Stimulated activated CD8-positive, alpha-beta memory T cell treated with anti-CD3 and anti-CD28 coated beads, Interleukin-7, amount 100 ng/mL, for 1 hour (primary cell): ENCODE results near the gene KIDINS220.

Experiments used
- DNase-seq, 2 donors: peaks; one replicate each; pipeline ENCODE4 v3.0.0-alpha.2; 2020; ENCODE audit warnings: low read depth in 2 of 2

KIDINS220 gene

DNA sequence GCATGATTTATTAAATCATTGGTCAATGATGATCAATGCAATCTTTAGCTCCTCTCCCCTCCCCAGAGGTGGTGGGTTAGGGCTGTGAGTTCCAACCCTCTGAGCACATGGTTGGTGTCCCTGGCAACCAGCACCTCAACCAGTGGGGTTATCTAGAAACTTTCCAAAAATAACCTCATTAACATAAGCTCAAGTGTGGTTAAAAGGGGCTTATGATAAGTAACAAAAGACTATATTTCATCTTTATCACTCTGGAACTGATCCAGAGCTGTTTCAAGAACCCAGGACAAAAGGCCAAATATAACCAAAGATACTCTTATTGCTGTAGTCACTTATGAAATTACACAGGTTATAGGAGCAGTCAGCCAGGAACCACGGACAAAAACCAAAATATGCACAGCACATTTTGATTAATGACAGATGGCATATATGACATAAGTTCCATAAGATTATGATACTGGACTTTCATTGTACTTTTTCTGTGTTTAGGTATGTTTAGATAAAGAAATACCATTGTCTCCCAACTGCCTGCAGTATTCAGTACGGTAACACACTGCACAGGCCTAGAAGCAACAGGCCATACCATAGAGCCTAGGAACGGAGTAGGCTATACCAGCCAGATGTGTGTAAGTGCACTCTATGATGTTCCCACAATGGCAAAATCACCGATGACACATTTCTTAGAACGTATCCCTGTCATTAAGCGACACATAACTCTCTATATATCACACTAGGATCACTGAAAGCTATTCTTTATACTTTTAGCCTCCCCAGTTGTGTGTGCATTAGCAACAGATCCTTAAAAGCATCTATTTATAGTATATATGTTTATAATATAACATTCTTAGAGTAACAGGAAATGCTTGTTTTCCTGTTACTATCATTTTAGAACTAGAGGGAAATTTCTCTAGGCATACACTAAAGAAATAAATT is 31.9 kb downstream of the KIDINS220 start:
- no peak for DNase-seq

DNA sequence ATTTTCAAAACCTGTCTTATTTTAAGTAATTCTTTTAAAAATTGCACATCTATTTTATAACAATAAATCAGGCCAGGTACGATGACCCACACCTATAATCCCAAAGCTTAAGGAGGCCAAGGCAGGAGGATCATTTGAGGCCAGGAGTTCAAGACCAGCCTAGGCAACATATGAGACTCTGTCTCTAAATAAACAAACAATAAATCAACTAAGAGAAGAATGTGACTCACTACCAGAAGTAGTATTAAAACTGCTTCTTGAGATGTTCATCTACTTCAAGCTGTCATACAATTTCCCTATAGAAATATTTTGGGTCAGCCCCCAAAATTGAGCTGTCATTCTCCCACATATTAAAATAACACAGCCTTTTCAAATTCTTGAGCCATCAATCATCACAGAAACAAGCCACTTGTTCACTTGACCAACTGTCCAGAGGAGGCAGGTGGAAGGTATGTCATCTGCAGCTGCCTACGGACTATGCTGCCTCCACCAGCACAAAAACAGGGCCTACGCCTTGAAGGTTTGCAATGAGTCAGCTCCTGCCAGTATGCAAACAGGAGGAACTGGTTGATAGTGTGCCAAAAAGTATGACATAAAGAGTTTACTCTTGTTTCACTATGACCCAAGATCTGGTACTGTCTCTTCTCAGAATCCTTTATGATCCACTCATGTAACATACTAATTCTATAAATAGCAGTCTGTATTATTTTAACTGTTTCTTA is 33.6 kb downstream of the KIDINS220 start:
- no peak for DNase-seq

DNA sequence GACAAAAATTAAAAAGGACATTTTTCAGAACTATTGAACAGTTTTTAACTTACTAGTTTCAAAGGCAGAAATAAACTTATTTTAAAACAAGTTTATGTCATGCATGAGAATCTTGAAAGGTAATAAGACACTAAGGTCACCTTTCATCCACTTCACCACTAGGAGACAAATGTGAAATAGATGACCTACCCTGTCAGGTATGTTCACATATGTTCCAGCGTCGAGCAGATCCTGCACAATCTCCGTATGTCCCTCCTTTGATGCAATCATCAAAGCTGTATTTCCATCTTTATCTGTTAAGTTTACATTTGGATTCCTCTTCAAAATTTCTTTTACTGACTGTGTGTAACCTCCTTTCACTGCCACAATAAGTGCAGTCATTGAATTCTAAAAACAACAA is 34.7 kb downstream of the KIDINS220 start:
- DNase-seq, result no peak

DNA sequence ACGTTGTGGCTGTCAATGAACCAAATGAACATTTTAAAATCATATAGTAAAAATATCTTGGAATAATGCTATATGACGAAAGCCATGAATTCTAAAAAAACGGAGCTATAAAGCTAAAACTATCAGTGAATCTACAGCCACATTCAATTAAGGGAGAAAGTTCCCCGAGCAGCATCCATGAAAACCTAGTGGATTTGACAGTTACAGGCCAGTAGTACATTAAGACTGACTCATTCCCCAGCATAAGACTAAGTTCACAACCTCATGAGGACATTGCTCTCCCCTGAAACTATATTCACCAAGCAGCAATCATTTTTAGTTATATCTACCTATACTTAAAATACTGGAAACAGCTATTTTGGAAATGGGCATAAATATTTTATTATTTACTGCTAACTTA is 36.6 kb downstream of the KIDINS220 start:
- no peak for DNase-seq

DNA sequence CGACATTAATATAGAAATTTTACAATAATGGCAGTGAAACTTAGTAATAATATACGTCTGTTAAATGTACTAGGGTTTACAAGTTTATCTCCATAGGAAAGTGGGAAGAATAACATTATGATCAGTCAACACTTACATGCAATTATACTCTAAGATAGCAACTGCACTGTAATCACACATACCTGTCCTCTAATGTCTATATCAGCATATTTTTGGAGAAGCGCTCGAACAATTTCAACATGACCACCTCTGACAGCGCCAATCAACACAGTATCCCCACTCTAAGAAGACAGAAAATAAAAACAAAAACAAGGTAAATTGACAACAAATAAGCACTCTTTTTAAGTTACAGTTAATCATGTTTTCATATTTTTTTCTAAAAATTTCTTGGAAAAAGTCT is 37.2 kb downstream of the KIDINS220 start:
- DNase-seq, result no peak

DNA sequence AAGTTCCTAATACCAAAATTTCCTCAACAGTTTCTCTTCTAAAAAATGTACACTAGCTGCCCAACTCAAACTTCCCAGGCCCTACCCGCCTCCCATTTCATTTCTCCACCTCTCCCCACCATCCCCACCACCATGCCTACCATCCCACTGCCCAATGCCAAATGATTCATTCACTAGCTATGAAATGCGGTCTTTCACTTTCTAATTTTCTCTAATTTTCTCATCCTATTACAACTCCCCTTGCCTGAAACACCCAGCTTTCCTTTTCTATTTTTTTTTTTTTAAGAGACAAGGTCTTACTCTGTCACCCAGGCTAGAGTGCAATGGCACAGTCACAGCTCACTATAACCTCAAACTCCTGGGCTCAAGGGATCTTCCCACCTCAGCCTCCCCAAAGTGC is 38.4 kb downstream of the KIDINS220 start:
- DNase-seq, result no peak

DNA sequence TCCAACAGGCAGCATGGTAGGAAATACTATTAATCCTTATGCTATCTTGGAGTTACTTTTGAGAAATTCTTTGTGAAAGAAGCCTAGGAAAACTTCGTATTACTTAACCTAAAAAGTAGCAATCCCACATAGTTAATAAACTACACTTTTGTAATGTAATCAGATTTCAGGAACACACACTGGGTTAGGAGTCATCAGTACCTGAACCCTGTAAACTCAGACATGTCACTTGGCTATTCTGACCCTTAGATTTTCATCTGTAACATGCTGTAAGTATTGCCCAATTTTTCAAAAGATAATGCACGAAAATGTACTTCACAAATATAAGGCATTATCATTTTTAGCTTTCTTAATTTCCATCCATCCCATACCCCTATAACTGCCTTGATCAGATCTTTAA is 39.0 kb downstream of the KIDINS220 start:
- DNase-seq, result no peak

DNA sequence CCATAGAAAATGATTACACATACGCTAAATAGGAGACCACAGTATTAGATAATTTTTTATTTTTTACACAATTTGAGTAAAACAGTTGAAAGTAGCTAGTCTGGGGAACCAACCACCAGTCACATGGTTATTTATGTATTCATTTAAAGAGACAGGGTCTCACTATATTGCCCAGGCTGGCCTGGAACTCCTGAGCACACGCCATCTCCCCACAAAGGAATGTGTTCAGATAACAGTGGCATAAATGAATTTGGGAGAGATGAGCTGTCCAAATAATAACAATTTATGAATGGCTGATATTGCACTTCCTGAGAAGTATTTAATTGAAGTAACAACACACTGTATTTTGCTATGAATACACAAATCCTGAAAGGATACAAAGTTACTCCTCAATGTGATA is 39.7 kb downstream of the KIDINS220 start:
- DNase-seq, result no peak

DNA sequence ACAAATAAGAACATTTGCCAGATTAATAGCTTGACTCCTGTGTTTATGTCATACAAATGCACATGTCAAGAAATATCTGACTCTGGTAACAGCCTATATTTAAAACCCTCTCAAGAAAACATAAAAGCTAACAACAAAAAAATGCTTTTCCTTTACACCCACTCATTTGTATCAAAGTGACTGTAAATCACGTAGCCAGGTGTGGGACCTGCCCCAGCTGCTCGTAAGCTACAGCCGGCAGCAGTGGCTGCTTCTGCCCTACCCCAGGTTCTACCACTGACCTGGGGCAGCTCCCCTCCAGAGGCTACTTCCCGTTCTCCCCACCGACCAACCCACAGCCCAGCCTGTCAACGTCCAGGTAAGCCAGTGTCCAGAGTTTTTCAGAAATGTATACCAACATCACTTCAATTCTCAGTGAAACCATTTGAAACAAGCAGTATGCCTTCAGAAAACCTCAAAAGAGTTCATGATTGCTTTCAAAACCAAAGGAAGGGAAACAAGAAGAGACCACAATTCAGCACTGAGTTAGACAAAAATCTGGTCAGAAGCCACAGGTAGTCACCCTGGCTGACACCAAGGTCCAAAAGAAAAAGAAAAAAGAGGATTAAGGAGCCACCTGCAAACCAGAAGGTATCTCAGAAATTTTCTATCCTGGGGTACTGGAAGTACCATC is 40.4 kb downstream of the KIDINS220 start:
- DNase-seq, result no peak

DNA sequence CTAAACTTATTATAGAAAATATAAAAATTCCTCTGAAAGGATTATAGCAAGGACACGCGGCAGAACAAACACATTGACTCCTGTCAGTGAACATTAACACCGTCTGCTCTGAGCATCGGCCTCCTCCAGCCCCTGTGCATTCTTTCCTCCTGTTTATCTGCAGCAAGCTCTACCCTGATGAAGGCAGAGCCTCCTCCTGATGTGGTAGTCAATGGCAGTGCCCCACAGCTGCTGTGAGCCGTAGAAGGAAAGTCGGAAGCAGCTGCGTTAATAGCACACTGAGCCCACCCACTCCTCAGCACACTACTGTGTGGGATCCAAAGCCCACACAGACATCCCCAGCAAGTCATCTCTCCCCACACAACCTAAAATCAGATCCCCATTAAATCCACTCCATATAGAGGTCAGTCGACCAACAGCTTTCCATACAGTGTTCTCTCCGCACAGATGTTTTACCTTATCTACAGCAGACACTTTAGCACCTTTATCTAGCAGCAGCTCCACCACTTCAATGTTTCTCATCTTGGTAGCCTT is 41.0 kb downstream of the KIDINS220 start:
- no peak for DNase-seq

DNA sequence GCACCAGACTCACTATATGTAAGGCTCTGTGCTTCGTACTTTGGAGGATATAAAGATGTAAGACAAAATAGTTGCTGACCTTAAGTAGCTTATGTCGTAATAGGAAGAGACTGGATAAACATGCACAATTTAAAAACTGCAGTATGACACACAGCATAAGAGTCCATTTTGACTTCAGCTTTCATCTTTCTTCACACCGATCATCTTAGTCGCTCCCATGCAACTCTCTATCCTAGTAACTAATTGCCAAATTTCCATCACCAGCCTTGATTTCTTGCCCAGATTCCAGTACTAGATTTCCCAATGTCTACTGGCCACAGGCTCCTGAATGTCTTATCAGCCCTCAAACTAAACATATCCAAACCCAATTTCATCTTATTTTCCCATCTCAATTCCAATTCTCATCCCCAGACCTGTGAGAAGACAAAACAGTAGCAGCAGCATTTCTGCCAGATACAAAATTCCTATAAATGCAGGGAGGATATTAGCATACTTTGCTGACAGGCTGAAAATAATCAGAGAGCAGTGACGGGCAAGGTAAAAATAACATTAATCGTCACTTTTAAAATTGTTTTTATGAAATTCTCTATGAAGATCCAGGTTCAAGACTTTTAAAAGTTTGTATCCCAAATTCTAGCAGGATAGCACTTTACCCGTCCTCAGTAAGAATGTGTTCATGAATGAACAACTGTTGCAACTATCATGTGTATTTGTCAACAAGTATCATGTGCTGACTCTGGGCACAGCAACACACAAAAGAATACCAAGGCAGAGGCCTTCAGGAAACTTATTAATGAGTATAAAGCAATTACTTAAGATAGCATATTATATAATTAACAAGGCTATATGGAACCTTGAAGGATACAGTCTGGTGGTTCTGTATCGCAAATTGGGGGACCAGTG is 42.2 kb downstream of the KIDINS220 start:
- DNase-seq, result no peak

DNA sequence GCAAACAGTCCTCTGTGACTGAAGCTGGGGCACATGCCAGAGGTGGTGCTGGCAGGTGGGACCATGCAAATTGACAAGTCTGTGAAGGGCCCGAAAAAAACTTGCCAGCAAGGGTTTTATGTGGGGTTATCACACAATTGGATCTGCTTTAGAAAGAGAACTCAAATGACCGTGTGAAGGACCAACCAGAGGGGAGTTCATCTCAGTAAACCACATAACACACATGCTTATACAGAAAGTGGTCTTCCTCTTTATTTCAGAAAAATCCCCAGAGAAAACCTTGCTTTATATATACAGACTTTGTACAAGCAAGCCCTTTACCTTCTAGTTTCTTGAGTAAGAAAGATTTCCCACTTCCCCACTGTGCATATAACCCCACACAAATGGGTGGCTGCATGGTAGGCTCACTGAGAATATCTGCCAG is 46.7 kb downstream of the KIDINS220 start:
- no peak for DNase-seq

DNA sequence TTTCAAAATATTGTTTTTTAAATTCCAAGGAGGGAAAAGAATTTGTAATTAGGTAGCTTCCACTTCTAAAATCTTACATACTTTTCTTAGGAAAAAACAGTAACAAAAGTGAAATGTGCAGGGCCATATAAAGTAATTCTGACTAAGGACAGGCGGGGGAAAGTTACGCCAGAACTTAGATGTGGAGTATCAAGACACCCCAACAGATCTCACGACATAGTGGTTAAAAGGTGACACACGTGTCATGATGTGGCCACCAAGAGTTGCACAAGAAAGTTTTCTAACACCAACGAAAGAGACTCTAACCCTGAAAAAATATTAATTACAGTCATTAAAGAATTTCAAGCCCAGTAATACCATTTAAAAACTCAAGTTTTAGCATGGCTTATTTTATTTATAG is 51.0 kb downstream of the KIDINS220 start:
- no peak for DNase-seq

DNA sequence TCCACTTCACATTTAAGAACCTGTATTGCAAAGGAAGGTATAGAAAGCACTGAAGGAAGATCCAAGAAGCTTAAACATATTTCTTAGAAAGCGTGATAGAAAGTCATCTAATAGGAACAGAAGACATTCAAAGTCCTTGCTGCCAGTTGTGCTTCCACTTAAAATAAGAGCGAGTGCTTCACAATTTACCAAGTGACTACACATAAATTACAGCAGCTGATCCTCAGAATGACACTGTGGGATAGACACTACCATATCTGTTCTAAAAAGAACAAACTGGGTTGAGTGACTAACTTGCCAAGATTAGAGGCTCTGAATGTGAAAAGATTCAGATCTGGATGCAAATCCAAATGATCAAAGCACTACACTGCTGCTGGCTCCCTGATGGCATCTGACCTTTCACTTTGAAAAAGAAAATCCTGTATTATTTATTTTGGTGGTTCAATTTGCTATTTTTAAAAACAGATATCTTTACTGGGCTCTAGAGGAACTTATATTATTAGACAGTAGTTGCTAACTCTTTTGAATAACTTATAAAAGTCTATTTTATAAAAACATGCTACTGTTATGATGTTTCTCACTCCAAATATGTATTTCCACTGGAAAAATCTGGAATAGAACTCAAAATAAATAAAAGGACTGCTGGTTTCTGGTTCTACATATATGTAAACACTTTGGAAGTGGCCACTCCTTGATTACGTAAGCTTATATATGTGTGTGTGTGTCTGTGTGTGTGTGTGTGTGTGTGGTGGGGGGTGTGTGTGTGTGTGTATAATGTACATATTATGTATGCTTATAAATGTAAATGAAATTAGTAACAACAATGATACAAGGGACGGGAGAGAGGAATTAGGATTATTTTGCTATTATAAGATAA is 57.4 kb downstream of the KIDINS220 start:
- no peak for DNase-seq

DNA sequence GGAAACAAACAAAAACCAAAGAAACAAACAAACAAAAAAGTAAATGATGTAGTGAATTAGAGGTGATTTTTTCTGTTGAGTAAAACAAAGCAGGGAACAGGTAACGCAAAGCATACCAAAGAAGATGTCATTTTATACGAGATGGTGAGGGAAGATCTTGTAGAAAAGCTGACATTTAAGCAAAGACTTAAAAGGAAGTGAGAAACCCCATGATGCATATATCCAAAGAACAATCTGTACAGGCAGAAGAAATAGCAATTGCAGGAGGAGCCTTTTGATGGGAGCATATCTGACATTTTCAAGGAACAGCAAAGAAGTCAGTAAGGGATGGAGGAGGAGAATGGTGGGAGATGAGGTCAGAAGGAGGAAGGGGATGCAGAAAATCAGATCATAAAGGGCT is 63.0 kb downstream of the KIDINS220 start:
- no peak for DNase-seq

DNA sequence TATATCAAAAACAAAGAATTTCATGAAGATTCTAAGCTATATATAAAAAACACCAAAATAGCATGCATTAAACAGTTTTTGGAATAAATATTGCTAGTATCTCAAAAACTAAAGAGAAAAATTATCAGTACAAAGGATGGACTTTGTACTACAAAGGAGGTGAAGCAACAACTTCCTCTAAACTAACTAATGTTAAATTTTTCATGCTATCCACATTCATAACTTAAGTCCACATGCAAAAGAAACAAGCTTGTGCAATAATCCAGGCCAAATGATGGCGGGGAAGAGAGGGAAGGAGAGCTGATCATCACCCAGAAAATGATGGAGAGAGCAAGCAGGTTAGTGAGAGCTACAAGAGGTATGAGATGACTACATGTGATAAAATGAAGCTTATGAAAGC is 70.1 kb downstream of the KIDINS220 start:
- no peak for DNase-seq

DNA sequence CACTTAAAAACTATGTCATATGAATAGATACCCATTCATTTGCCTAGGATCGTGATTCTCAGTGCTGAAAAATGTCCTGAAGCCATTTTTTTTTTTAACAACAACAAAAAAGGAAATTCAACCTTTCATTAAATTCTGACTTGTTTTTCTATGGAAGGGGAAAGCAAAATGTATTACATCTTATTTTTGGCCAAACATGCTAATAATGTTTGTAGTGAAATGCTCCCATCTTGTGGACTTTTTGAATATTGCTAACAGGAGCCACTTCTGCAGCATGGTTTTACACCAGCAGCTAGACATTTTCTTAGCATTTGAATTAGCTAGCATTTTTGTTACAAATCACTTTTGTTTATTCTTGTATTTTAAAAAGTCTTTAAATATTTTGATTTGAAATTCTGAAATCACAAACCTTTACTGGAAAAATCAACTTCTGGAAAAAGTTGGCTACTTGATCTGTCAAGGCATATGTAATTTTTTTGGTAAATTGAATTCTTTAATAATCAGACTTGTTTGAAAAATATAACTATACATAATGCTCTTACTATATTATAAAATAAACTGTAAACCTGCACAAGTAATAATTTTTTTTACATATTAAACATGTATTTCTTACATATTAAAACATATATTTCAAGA is 75.8 kb downstream of the KIDINS220 start:
- DNase-seq, result no peak

DNA sequence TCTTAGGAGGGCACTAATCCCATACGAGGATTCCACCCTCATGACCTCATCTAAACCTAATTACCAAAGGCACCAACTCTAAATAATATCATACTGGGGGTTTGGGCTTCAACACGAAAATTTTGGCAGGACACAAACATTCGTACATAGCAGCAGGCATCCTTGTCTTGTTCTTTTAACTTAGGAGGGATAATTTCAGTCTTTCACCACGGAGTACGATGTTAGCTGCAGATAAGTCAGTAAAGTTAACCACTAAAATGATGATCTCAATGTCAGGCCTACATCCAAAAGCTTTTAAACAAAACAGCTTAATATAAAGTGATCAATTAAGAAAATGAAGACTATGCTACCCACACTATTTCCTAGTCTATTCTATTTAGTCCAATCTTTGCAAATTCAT is 80.7 kb downstream of the KIDINS220 start:
- DNase-seq, result no peak

DNA sequence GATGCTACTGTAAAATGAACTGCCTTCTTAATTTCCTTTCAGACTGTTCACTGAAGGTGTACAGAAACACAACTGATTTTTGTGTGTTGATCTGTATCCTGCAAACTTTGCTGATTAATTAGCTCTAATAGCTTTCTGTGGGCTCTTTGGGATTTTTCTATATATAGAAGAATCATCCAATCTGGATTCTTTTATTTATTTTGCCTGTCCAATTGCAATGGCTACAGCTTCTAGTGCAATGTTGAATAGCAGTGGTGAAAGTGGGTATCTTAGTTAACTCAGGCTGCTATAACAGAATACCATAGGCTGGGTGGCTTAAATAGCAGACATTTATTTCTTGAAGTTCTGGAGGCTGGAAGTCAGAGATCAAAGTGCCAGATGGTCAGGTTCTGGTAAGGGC is 81.2 kb downstream of the KIDINS220 start:
- DNase-seq, result no peak
